ENCODE results near the gene TMEM140.

DNA sequence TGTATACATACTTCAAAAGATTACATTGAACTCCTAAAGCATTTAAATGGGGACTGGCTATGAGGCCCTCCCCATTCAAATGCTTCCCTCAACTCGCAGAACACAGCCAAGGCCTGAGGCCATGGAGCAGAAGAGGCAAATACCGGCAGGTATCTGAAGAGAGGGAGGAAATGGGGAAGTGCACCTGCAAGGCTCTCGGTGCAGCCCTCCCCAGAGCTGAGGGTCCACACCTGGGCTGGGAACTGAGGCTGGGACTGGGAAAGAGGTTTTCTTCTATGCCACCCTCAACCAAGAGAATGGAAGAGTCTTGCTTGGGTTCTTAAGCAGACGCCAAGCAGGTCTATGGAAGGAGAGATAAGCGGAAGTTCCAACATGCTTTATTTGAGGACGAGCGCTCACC lies 35.6 kb downstream of the TMEM140 start:
- no peak for TF ChIP-seq EZH2 (IDR thresholded peaks at IDR 0.05; ENCODE audit: borderline replicate concordance, low read depth, low read length, poor library complexity, severe bottlenecking)
- TF ChIP-seq, protein P1, sequence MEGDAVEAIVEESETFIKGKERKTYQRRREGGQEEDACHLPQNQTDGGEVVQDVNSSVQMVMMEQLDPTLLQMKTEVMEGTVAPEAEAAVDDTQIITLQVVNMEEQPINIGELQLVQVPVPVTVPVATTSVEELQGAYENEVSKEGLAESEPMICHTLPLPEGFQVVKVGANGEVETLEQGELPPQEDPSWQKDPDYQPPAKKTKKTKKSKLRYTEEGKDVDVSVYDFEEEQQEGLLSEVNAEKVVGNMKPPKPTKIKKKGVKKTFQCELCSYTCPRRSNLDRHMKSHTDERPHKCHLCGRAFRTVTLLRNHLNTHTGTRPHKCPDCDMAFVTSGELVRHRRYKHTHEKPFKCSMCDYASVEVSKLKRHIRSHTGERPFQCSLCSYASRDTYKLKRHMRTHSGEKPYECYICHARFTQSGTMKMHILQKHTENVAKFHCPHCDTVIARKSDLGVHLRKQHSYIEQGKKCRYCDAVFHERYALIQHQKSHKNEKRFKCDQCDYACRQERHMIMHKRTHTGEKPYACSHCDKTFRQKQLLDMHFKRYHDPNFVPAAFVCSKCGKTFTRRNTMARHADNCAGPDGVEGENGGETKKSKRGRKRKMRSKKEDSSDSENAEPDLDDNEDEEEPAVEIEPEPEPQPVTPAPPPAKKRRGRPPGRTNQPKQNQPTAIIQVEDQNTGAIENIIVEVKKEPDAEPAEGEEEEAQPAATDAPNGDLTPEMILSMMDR (conservative IDR thresholded peaks at IDR 0.05; ENCODE audit: low read depth, low read length) = no peak

Measured in A673 (cell line).